Body of pancreas (tissue), 4 donors: Measurements from ENCODE around the gene PRKCSH.

Source experiments
- CTCF ChIP-seq, 7 experiments: fragments of 450-650 bp in 4 of 7; fragments of 200-600 bp in 3 of 7; sonication (generic) in 3 of 7; IDR thresholded peaks; one replicate each; pipeline ENCODE4 v1.5.1; 2016 to 2019; ENCODE audit warnings: antibody characterized with exemption in 7 of 7
- POLR2A ChIP-seq, 3 donors: fragments of 450-650 bp; IDR thresholded peaks; one replicate each; pipeline ENCODE4 v1.6.1; 2016; ENCODE audit warnings: antibody characterized with exemption in 3 of 3, mild to moderate bottlenecking in 2 of 3

DNA sequence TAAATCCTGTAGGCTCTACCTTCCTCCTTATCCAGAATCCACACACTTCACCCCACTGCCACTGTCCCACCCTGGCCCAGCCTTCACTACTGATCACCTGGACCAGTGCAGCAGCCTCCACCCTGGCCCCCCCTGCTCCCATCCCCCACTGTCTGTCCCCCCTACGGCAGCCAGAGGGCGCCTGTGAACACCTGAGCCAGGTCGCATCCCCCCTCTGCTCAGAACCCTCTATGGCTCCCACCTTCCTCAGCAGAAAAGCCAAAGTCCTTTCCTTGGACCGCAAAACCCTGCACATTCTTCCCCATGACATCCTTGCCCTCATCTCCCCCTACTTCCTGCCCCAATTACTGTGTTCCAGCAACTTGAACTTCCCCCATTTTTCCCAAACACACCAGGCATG, 24.8 kb downstream of the PRKCSH start:
- TF ChIP-seq POLR2A (IDR thresholded peaks at IDR 0.05) (no peak), CTCF (IDR thresholded peaks at IDR 0.05) (no peak)
